Muscle layer of colon (tissue), 2 donors: ENCODE results near the gene PRKD1.

Source experiments
- H3K27ac ChIP-seq: one replicate; pipeline ENCODE4 v1.7.0; 2013; ENCODE audit warnings: low read depth, mild to moderate bottlenecking, low read length, moderate library complexity
- H3K27me3 ChIP-seq, 2 donors: one replicate each; pipeline ENCODE4 v1.7.0; 2013; ENCODE audit warnings: low read length in 2 of 2, mild to moderate bottlenecking in 2 of 2; ENCODE audit not compliant: insufficient read depth in 2 of 2, control insufficient read depth in 1 of 2
- H3K36me3 ChIP-seq: one replicate; pipeline ENCODE4 v1.7.0; 2013; ENCODE audit warnings: mild to moderate bottlenecking, low read length; ENCODE audit not compliant: insufficient read depth
- H3K4me1 ChIP-seq: one replicate; pipeline ENCODE4 v1.7.0; 2013; ENCODE audit warnings: mild to moderate bottlenecking, low read length; ENCODE audit not compliant: insufficient read depth
- H3K4me3 ChIP-seq, 2 donors: one replicate each; pipeline ENCODE4 v1.7.0; 2013; ENCODE audit warnings: low read length in 2 of 2, low read depth in 1 of 2, mild to moderate bottlenecking in 1 of 2, moderate library complexity in 1 of 2
- H3K9ac ChIP-seq: one replicate; pipeline ENCODE4 v1.7.0; 2013; ENCODE audit warnings: low read length
- H3K9me3 ChIP-seq: one replicate; pipeline ENCODE4 v1.7.0; 2013; ENCODE audit warnings: mild to moderate bottlenecking, low read length
- donor health status: abdominal sarcoma.
- donor health status: Adenocarcinoma of cecum.

The PRKD1 gene

GRCh38 chr14:29579838-29580237 lies 347.8 kb downstream of the PRKD1 start:
- H3K9ac ChIP-seq = no peak overlapping the region
- no peaks in the 10 kb centered on the region for H3K36me3 ChIP-seq
- H3K4me1 ChIP-seq = no peaks in the 10 kb centered on the region
- H3K27ac ChIP-seq = no peak overlapping the region
- no peaks in the 10 kb centered on the region for H3K9me3 ChIP-seq
- H3K4me3 ChIP-seq = no peak overlapping the region
- no peaks in the 10 kb centered on the region for H3K27me3 ChIP-seq

- Histone ChIP-seq H3K27me3 (no peaks in the 10 kb centered on the region), H3K36me3 (no peaks in the 10 kb centered on the region), H3K9ac (no peak overlapping the region), H3K9me3 (no peaks in the 10 kb centered on the region), H3K4me1 (no peaks in the 10 kb centered on the region), H3K4me3 (no peak overlapping the region), H3K27ac (no peak overlapping the region)
These were observed 350.7 kb downstream of the PRKD1 start for GRCh38 chr14:29576927-29577326.

GRCh38 chr14:29569194-29569593 lies 358.5 kb downstream of the PRKD1 start:
- Histone ChIP-seq H3K4me3 (no peak overlapping the region), H3K27ac (no peak overlapping the region), H3K4me1 (no peaks in the 10 kb centered on the region), H3K27me3 (no peaks in the 10 kb centered on the region), H3K9me3 (no peaks in the 10 kb centered on the region), H3K9ac (no peak overlapping the region), H3K36me3 (no peaks in the 10 kb centered on the region)

DNA sequence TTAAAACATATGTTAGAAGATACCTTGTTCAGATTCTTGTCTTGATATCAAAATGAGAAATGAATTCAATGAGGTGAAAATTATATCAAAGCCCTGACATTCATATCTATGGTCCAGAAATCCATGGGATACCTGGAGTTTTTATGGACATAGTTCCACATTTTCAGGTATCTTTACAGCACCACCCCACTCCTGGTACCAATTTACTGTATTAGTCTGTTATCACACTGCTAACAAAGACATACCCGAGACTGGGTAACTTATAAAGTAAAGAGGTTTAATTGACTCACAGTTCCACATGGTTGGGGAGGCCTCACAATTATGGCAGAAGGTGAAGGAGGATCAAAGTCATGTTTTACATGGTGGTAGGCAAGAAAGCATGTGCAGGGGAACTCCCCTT lies 361.5 kb downstream of the PRKD1 start:
- H3K27ac ChIP-seq = no peak overlapping the region
- no peak overlapping the region for H3K9ac ChIP-seq
- no peaks in the 10 kb centered on the region for H3K9me3 ChIP-seq
- H3K4me1 ChIP-seq = no peaks in the 10 kb centered on the region
- H3K4me3 ChIP-seq = no peak overlapping the region
- H3K36me3 ChIP-seq = no peaks in the 10 kb centered on the region
- H3K27me3 ChIP-seq = no peaks in the 10 kb centered on the region

DNA sequence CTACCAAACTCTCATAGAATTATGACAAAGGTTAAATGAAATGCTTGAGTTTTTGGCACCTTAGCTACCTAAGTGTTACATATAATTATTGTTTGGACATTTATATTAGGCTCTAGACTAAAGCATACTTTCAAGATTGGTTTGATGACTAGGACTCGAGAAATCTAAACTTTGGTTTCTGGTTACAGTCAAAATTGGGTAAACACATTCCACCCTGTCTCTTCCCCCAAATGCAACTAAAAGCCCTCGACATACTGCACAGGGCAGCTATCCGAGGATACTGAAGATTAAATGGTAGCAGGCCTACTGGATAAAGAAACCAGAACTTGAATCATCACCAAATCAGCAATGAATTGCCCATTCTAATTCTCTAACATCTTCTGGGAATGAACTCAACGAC lies 369.1 kb downstream of the PRKD1 start:
- Histone ChIP-seq H3K27ac (no peak overlapping the region), H3K36me3 (no peaks in the 10 kb centered on the region), H3K27me3 (no peaks in the 10 kb centered on the region), H3K9me3 (no peaks in the 10 kb centered on the region), H3K4me1 (no peaks in the 10 kb centered on the region), H3K4me3 (no peak overlapping the region), H3K9ac (no peak overlapping the region)

- Histone ChIP-seq H3K9ac (no peak overlapping the region), H3K4me3 (no peak overlapping the region), H3K27me3 (no peaks in the 10 kb centered on the region), H3K4me1 (no peaks in the 10 kb centered on the region), H3K9me3 (no peaks in the 10 kb centered on the region), H3K27ac (no peak overlapping the region), H3K36me3 (no peaks in the 10 kb centered on the region)
These were observed 373.3 kb downstream of the PRKD1 start for GRCh38 chr14:29554335-29554734.

DNA sequence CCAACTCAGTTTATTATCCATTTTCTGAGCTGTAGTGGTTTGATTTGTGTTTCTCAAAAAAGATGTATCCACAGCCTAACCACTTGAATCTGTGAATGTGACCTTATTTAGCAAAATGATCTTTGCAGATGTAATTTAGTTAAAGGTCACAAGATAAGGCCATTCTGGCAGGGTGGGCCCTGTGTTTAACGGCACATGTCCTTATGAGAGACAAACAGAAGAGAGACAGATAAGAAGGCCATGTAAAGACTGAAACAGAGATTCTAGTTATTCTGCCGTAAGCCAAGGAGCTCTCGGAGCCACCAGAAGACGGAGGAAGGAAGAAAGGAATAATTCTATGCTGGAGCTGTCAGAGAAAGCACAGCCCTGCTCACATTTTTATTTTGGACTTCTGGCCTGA lies 374.2 kb downstream of the PRKD1 start:
- H3K9me3 ChIP-seq = no peaks in the 10 kb centered on the region
- H3K4me3 ChIP-seq = no peak overlapping the region
- no peak overlapping the region for H3K9ac ChIP-seq
- no peaks in the 10 kb centered on the region for H3K4me1 ChIP-seq
- no peak overlapping the region for H3K27ac ChIP-seq
- no peaks in the 10 kb centered on the region for H3K36me3 ChIP-seq
- H3K27me3 ChIP-seq = no peaks in the 10 kb centered on the region

DNA sequence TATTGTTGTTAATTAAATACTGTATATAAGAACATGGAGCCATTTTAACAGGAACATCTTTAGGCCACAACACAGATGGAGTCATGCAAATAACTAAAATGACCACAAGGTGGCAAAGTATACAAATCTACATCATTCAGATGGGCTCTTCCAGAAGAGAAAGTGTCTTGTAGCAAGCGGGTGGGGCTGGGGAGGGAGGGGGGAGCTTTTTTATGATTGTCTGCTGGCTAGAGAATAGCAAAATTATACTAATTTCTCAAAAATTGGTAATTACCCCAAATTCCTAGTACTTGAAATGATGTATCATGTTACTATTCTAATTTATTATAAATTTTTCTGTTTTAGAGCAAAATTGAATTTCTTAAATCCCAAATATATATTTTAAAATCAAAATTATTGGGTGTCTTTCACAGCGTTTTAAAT lies 378.7 kb downstream of the PRKD1 start:
- Histone ChIP-seq H3K9ac (no peak overlapping the region), H3K4me3 (no peak overlapping the region), H3K27me3 (no peaks in the 10 kb centered on the region), H3K9me3 (no peaks in the 10 kb centered on the region), H3K36me3 (no peaks in the 10 kb centered on the region), H3K4me1 (no peaks in the 10 kb centered on the region), H3K27ac (no peak overlapping the region)

- no peak overlapping the region for H3K4me3 ChIP-seq
- H3K9me3 ChIP-seq = no peaks in the 10 kb centered on the region
- H3K36me3 ChIP-seq = no peaks in the 10 kb centered on the region
- no peak overlapping the region for H3K27ac ChIP-seq
- no peaks in the 10 kb centered on the region for H3K4me1 ChIP-seq
- no peak overlapping the region for H3K9ac ChIP-seq
- H3K27me3 ChIP-seq = no peaks in the 10 kb centered on the region
These were observed 381.9 kb downstream of the PRKD1 start for GRCh38 chr14:29545714-29546113.

- Histone ChIP-seq H3K4me3 (no peak overlapping the region), H3K9ac (no peak overlapping the region), H3K27me3 (no peaks in the 10 kb centered on the region), H3K27ac (no peak overlapping the region), H3K4me1 (no peaks in the 10 kb centered on the region), H3K36me3 (no peaks in the 10 kb centered on the region), H3K9me3 (no peaks in the 10 kb centered on the region)
These were observed 390.6 kb downstream of the PRKD1 start for GRCh38 chr14:29536886-29537511.

- Histone ChIP-seq H3K27me3 (no peaks in the 10 kb centered on the region), H3K4me1 (no peaks in the 10 kb centered on the region)
These were observed 398.2 kb downstream of the PRKD1 start for GRCh38 chr14:29529418-29529817.

DNA sequence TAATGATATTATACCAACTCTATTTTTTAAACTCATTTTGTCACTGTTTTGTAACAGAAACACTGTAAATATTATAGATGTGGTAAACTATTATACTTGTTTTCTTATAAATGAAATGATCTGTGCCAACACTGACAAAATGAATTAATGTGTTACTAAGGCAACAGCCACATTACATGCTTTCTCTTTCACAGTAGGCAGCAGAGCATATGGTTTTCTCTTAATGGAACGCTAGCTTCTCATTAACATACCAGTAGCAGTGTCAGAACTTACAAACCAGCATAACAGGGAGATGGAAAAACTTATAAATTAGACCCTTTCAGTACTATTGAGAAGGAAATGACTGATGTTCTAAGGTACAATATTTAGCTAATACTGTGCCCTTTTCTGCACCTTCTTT lies 398.8 kb downstream of the PRKD1 start:
- H3K4me3 ChIP-seq = no peak overlapping the region
- H3K9ac ChIP-seq = no peak overlapping the region
- H3K27me3 ChIP-seq = no peaks in the 10 kb centered on the region
- no peaks in the 10 kb centered on the region for H3K9me3 ChIP-seq
- H3K4me1 ChIP-seq = no peaks in the 10 kb centered on the region
- H3K27ac ChIP-seq = no peak overlapping the region
- H3K36me3 ChIP-seq = no peaks in the 10 kb centered on the region

More at GRCh38 chr14:29529418-29529817, 398.2 kb downstream of the PRKD1 start:
- H3K4me3 ChIP-seq = no peak overlapping the region
- no peak overlapping the region for H3K27ac ChIP-seq
- H3K9ac ChIP-seq = no peak overlapping the region
- H3K9me3 ChIP-seq = no peaks in the 10 kb centered on the region
- no peaks in the 10 kb centered on the region for H3K36me3 ChIP-seq
